GM20000 (cell line): ENCODE data around the gene SFMBT2.

Experiments
- DNase-seq: peaks from one replicate; pipeline ENCODE4 v3.0.0; 2012; ENCODE audit warnings: low spot score
- CTCF ChIP-seq: IDR thresholded peaks from 2 replicates; pipeline ENCODE4 v1.5.1; 2012; ENCODE audit warnings: mild to moderate bottlenecking, control low read depth; ENCODE audit errors: extremely low read depth, missing control alignments

SFMBT2 gene

GRCh38 chr10:7239312-7239985 is 171.4 kb downstream of the SFMBT2 start:
- DNase-seq = no peak

GRCh38 chr10:7235376-7235775 is 175.5 kb downstream of the SFMBT2 start:
- no peak for DNase-seq
- TF ChIP-seq CTCF = no peak

More at GRCh38 chr10:7239312-7239985, 171.4 kb downstream of the SFMBT2 start:
- TF ChIP-seq CTCF = no peak

- TF ChIP-seq CTCF = no peak
- DNase-seq = no peak
Observed at GRCh38 chr10:7234109-7234508, 176.7 kb downstream of the SFMBT2 start.

- TF ChIP-seq CTCF = no peak
- no peak for DNase-seq
Observed at GRCh38 chr10:7233259-7233991, 177.4 kb downstream of the SFMBT2 start.

GRCh38 chr10:7231509-7232414 is 179.1 kb downstream of the SFMBT2 start:
- TF ChIP-seq CTCF = no peak
- no peak for DNase-seq

- TF ChIP-seq CTCF = no peak
- DNase-seq = no peak
Observed at GRCh38 chr10:7230951-7231350, 179.9 kb downstream of the SFMBT2 start.
